Stimulated activated CD8-positive, alpha-beta memory T cell treated with anti-CD3 and anti-CD28 coated beads, Interleukin-4, amount 100 ng/mL, for 24 hours (primary cell): ENCODE results near the gene KRT26.

Experiments
- DNase-seq: peaks from one replicate; pipeline ENCODE4 v3.0.0-alpha.2; 2020; ENCODE audit warnings: low read depth

The KRT26 gene

GRCh38 chr17:40726919-40727318, 45.1 kb downstream of the KRT26 start:
- no peak for DNase-seq

DNA sequence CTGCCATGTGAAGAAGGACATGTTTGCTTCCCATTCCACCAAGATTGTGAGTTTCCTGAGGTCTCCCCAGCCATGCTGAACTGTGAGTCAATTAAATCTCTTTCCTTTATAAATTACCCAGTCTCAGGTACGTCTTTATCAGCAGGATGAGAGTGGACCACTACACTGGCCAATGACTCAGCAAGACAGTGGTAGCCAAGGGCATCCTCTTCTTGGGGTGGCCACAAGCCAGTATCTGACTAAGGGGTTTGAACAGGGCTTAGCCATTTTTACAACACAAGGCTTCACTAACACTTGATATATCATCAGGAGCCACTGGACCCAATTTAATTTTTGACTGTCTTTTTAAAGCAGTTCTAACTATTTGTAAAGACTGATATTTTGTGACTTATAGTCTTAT, 47.3 kb downstream of the KRT26 start:
- no peak for DNase-seq

DNA sequence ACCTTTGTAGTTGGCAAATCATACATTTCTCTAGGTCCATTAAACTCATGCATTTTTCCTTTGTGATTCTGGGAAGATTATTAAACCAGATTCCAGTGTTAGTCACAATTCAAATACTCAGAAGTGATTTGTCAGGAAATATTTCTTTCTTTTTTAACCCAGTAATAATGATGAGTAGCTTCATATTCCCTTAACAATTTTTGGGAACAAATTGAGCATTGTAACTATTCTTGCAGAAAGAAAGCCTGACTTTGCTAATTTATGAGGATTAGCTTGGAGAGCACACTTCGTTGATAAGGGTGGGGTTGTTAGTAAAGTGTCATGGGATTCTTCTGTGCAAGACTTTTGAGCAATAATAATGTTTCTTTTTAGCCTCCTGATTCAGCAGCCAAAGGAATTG, 49.8 kb downstream of the KRT26 start:
- DNase-seq = no peak

DNA sequence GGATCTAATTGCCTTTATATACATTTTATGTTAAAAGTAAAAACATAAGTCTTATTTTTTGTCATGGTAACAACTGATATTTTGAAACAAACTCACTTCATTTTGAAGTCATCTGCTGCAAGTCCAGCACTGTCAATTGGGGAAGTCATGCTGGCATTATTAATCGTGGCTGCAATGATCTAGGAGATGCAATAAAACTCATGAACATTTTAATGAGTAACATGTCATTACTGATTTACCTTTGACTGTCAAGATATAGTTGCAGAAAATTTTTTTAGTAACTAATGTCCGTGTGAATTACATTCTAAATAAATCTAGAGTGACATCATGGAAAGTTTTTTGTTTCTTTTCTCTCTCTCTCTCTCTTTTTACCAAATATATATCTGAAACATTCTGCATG, 51.1 kb downstream of the KRT26 start:
- DNase-seq = no peak

GRCh38 chr17:40718930-40719329, 53.1 kb downstream of the KRT26 start:
- no peak for DNase-seq

- DNase-seq = no peak
Measured at GRCh38 chr17:40717776-40718175, 54.2 kb downstream of the KRT26 start.
